GM12874 (cell line): ENCODE data around the gene ID2.
A peak's percentile ranks its signal among the peaks of the same experiment; 100 is the strongest.

Experiments
- CTCF ChIP-seq: IDR thresholded peaks from 2 replicates; pipeline ENCODE4 v1.5.1; 2011; ENCODE audit warnings: low read depth, mild to moderate bottlenecking, control low read depth, low read length, moderate library complexity; ENCODE audit not compliant: insufficient read depth

ID2 gene

GRCh38 chr2:8676921-8677645, 4.8 kb upstream of the ID2 start:
- TF ChIP-seq CTCF = no peak

- TF ChIP-seq CTCF = no peak
Measured at GRCh38 chr2:8677646-8678592, 3.9 kb upstream of the ID2 start.

- 0 out of 2 replicates have a peak, but pooled peaks have one; percentile 7 for TF ChIP-seq CTCF
Measured at GRCh38 chr2:8678731-8679566, 2.9 kb upstream of the ID2 start.

- no peak for TF ChIP-seq CTCF
Measured at GRCh38 chr2:8679567-8679826, 2.4 kb upstream of the ID2 start.

GRCh38 chr2:8679827-8680731, 1.8 kb upstream of the ID2 start:
- no peak for TF ChIP-seq CTCF

- TF ChIP-seq CTCF = no peak
Measured at GRCh38 chr2:8680822-8681760, 765 bp upstream of the ID2 start.
